Natural killer cell (primary cell): ENCODE results near the gene ZMYND12. TPM values are rescaled to one million over a fixed set of nuclear protein-coding genes. Genes with fewer than 3 reads are reported as not detected.

Source experiments
- ATAC-seq, 3 donors: fragments of 150-1000 bp in 2 of 3; fragments of 200-7000 bp in 1 of 3; cut with Tn5 transposase; 1 replicate in 1 of 3; 2 replicates in 2 of 3; pipeline ENCODE4 v1.10.0; 2021; ENCODE audit warnings: mild to moderate bottlenecking in 2 of 3, moderate library complexity in 2 of 3
- DNase-seq, 2 donors: peaks; one replicate each; pipeline versions ENCODE4 v3.0.0 to v3.0.0-alpha.2; 2013 to 2021; ENCODE audit warnings: mixed read lengths in 1 of 2
- H3K27ac ChIP-seq: one replicate; pipeline ENCODE4 v1.5.1; 2013; ENCODE audit warnings: mild to moderate bottlenecking, low read length
- H3K27me3 ChIP-seq: one replicate; pipeline ENCODE4 v1.6.1; 2013; ENCODE audit warnings: low read length; ENCODE audit not compliant: control insufficient read depth, insufficient read depth
- H3K36me3 ChIP-seq: one replicate; pipeline ENCODE4 v1.6.1; 2013; ENCODE audit warnings: low read length; ENCODE audit not compliant: control insufficient read depth, insufficient read depth
- H3K4me1 ChIP-seq: one replicate; pipeline ENCODE4 v1.6.1; 2013; ENCODE audit warnings: low read length; ENCODE audit not compliant: control insufficient read depth, insufficient read depth
- H3K4me3 ChIP-seq: one replicate; pipeline ENCODE4 v1.5.1; 2013; ENCODE audit warnings: low read length
- H3K9me3 ChIP-seq: one replicate; pipeline ENCODE4 v1.6.1; 2013; ENCODE audit warnings: low read length; ENCODE audit not compliant: control insufficient read depth, insufficient read depth
- H3K27ac Mint-ChIP-seq, 2 donors: one replicate each; pipeline ENCODE4 v1.8.0; 2022; ENCODE audit warnings: mild to moderate bottlenecking in 2 of 2, mixed read lengths in 2 of 2, moderate library complexity in 1 of 2
- H3K27me3 Mint-ChIP-seq, 2 donors: one replicate each; pipeline ENCODE4 v1.8.0; 2022; ENCODE audit warnings: low read depth in 2 of 2, mixed read lengths in 2 of 2
- H3K36me3 Mint-ChIP-seq: one replicate; pipeline ENCODE4 v1.8.0; 2022; ENCODE audit warnings: mixed read lengths
- H3K4me1 Mint-ChIP-seq, 2 donors: one replicate each; pipeline ENCODE4 v1.8.0; 2022; ENCODE audit warnings: mixed read lengths in 2 of 2
- H3K4me3 Mint-ChIP-seq: one replicate; pipeline ENCODE4 v1.8.0; 2022; ENCODE audit warnings: mild to moderate bottlenecking, moderate library complexity, mixed read lengths
- H3K9me3 Mint-ChIP-seq, 2 donors: one replicate each; pipeline ENCODE4 v1.8.0; 2022; ENCODE audit warnings: mixed read lengths in 2 of 2
- WGBS: methylation state at CpG from one replicate; pipeline ENCODE4 v1.1.7; 2013; ENCODE audit warnings: missing lambda C conversion rate; ENCODE audit not compliant: insufficient coverage; 5-methylcytosine and 5-hydroxymethylcytosine counted together
- intact Hi-C: fragments of 100-400 bp; cut with micrococcal nuclease; formaldehyde crosslinking; loops from one replicate; pipeline ENCODE4 v1.14.2; 2022
- total RNA-seq, 4 donors: library from RNA; stranded (reverse); fragments of 120-200 nt in 1 of 4; gene quantifications; one replicate each; pipeline versions ENCODE4 v1.2.3 to v1.2.4, GENCODE V29; 2013 to 2022
- TF ChIP-seq, protein P1 (sequence below): fragments of 200-600 bp; IDR thresholded peaks from one replicate; pipeline ENCODE4 v1.8.0; 2022; ENCODE audit warnings: antibody characterized with exemption

ZMYND12 gene
- total RNA-seq, 3 donors from 2014 or later (not counting 1 experiment from before 2014, with no cell fraction given), result 0.47 to 1.1 (median 0.97) TPM

DNA sequence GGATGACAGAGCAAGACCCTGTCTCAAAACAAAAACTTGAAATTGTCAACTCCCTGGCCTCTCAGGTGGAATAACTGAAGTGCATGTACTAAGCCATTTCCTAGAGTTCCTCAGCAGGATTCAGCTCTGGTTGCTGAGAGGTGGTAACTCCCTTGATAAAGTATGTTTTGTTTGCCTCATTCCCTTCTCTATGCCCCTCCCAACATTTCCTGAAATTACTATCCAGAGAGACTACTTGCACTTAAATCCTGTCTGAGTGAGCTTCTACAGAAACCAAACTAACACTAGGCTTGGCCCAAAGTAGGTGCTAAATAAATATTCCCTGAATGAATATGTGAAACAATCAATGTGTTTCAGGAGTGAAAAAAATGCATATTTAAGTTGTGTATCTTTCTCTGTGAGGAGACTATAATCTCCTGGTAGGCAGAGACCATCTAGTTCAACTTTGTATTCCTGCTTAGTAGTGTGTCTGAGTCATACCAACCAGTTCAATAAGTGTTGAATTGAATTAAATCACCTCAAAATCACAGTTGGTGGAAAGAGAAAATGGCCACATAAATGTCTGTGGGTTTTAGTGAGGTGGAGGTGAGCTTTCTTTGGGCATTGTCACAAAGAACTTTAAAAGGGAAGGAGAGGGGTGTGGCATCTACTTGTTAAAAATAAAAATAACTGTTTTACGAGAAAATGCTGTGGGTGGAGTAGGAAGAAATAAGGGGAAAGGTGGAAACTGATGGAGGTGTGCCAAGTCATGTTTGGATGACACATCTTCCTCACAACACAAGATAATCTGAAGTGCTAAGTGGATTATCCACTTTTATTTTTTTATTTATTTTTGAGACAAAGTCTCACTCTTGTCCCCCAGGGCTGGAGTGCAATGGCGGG is 62.6 kb downstream of the ZMYND12 start:
- Mint-ChIP-seq H3K27ac (no peak overlapping the region), H3K9me3 (no peaks in the 10 kb centered on the region), H3K4me1 (no peaks in the 10 kb centered on the region), H3K36me3 (no peaks in the 10 kb centered on the region), H3K27me3 (no peaks in the 10 kb centered on the region), H3K4me3 (no peak overlapping the region)
- ATAC-seq, result no peak
- intact Hi-C loops, result no loop called here
- WGBS, result 60% methylated on average over 2 of the region's 2 CpGs
- Histone ChIP-seq H3K27ac (no peak overlapping the region), H3K9me3 (no peaks in the 10 kb centered on the region), H3K4me1 (no peaks in the 10 kb centered on the region), H3K36me3 (no peaks in the 10 kb centered on the region), H3K27me3 (peaks cover 2% of the 10 kb centered on the region), H3K4me3 (no peak overlapping the region)
- TF ChIP-seq, protein P1, sequence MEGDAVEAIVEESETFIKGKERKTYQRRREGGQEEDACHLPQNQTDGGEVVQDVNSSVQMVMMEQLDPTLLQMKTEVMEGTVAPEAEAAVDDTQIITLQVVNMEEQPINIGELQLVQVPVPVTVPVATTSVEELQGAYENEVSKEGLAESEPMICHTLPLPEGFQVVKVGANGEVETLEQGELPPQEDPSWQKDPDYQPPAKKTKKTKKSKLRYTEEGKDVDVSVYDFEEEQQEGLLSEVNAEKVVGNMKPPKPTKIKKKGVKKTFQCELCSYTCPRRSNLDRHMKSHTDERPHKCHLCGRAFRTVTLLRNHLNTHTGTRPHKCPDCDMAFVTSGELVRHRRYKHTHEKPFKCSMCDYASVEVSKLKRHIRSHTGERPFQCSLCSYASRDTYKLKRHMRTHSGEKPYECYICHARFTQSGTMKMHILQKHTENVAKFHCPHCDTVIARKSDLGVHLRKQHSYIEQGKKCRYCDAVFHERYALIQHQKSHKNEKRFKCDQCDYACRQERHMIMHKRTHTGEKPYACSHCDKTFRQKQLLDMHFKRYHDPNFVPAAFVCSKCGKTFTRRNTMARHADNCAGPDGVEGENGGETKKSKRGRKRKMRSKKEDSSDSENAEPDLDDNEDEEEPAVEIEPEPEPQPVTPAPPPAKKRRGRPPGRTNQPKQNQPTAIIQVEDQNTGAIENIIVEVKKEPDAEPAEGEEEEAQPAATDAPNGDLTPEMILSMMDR, result no peak
- no peak for DNase-seq

DNA sequence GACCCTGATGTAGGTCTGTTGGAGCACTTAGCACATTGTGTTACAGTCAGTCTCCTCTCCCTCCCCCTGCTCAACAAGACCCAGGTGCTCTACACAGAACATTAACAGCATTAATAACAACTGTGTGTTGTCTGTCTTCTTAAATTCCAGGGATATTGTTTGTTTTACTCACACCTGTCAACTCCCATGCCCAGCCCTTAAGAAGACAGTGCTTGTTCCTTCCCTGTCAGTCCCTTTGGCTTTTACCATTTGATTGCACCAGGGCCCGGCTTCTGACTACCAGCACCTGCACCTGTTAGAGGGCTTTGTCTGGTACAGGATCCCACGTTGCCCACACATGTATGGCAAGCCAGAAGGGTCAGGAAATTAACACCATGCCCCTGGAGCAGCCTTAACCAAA is 63.6 kb downstream of the ZMYND12 start:
- Mint-ChIP-seq H3K36me3 (no peaks in the 10 kb centered on the region), H3K9me3 (no peaks in the 10 kb centered on the region), H3K27ac (no peak overlapping the region), H3K4me3 (no peak overlapping the region), H3K4me1 (no peaks in the 10 kb centered on the region), H3K27me3 (peaks cover 0 to 3% of the 10 kb centered on the region in 2 donors)
- Histone ChIP-seq H3K27me3 (peaks cover 2% of the 10 kb centered on the region), H3K36me3 (no peaks in the 10 kb centered on the region), H3K27ac (no peak overlapping the region), H3K4me3 (no peak overlapping the region), H3K4me1 (no peaks in the 10 kb centered on the region), H3K9me3 (no peaks in the 10 kb centered on the region)
- intact Hi-C loops, result no loop called here
- WGBS, result 78% methylated on average over 2 of the region's 2 CpGs
- no peak for ATAC-seq
- no peak for DNase-seq
- TF ChIP-seq, protein P1, result no peak

- TF ChIP-seq, protein P1, result no peak
- 84% methylated on average over 5 of the region's 6 CpGs for WGBS
- Mint-ChIP-seq H3K36me3 (no peaks in the 10 kb centered on the region), H3K4me3 (no peak overlapping the region), H3K4me1 (no peaks in the 10 kb centered on the region), H3K27ac (no peak overlapping the region), H3K9me3 (no peaks in the 10 kb centered on the region), H3K27me3 (peaks cover 13 to 14% of the 10 kb centered on the region in 2 donors)
- Histone ChIP-seq H3K27me3 (peaks cover 11% of the 10 kb centered on the region), H3K9me3 (no peaks in the 10 kb centered on the region), H3K27ac (no peak overlapping the region), H3K4me3 (no peak overlapping the region), H3K4me1 (peaks cover 2% of the 10 kb centered on the region), H3K36me3 (no peaks in the 10 kb centered on the region)
- intact Hi-C loops, result no loop called here
- ATAC-seq (no peak), DNase-seq (no peak)
Observed at GRCh38 chr1:42386051-42386450, 69.8 kb downstream of the ZMYND12 start.
